HCT116 (cell line): ENCODE results near the gene ACOT11. TPM values are rescaled to one million over a fixed set of nuclear protein-coding genes. Genes with fewer than 3 reads are reported as not detected.

Experiments
- ATAC-seq: fragments of 200-7000 bp; cut with Tn5 transposase; 2 replicates; pipeline ENCODE4 v1.9.1; 2020; ENCODE audit warnings: mild to moderate bottlenecking, moderate library complexity
- BruUV-seq: library from RNA; stranded (reverse); fragments of 400-500 nt; replicated peaks from 2 replicates; lab custom pipeline; 2021; lab: Mats Ljungman, UMichigan
- CTCF ChIA-PET: fragments of 300-600 bp; sonication (Branson Sonifier 250); formaldehyde crosslinking; loops from one replicate; lab custom pipeline; 2021; ENCODE audit warnings: antibody characterized with exemption; lab: Charles Lee
- POLR2A ChIA-PET: fragments of 300-600, 350-600 bp; sonication (Branson Sonifier 250); formaldehyde crosslinking; loops from one replicate; lab custom pipeline; 2021; ENCODE audit warnings: antibody characterized with exemption; lab: Charles Lee
- RAD21 ChIA-PET, 2 experiments: fragments of 300-600 bp; sonication (Branson Sonifier 250); formaldehyde crosslinking; loops; one replicate each; lab custom pipeline; 2023; ENCODE audit warnings: low total read pairs in 2 of 2; ENCODE audit not compliant: uncharacterized antibody in 2 of 2, unreplicated experiment in 2 of 2, low non-redundant PET in 1 of 2; lab: Charles Lee
- DNase-seq: peaks from one replicate; pipeline ENCODE4 v3.0.0-alpha.2; 2010; ENCODE audit warnings: low read depth, low spot score
- H2AFZ ChIP-seq: fragments of 200-600 bp; shearing (Covaris generic), sonication (generic); 2 replicates; pipeline ENCODE4 v1.6.1; 2017; ENCODE audit warnings: low read depth, mixed run types, mixed read lengths, antibody characterized with exemption, low read length; ENCODE audit not compliant: poor library complexity, severe bottlenecking
- H3K27ac ChIP-seq: 2 replicates; pipeline ENCODE4 v1.5.1; 2012; ENCODE audit warnings: low read depth, low read length
- H3K27me3 ChIP-seq: fragments of 200-600 bp; sonication (generic); 2 replicates; pipeline ENCODE4 v1.6.1; 2016; ENCODE audit warnings: mixed run types, low read length, mixed read lengths; ENCODE audit not compliant: insufficient read depth
- H3K36me3 ChIP-seq, 2 experiments: fragments of 200-500 bp in 1 of 2; fragments of 200-600 bp in 1 of 2; sonication (Bioruptor generic) in 1 of 2; sonication (generic) in 1 of 2; 2 replicates each; pipeline versions ENCODE4 v1.5.1 to v1.6.1; 2014 to 2016; ENCODE audit warnings: low read length in 2 of 2, inconsistent platforms in 1 of 2, mixed read lengths in 1 of 2, mixed run types in 1 of 2; ENCODE audit not compliant: insufficient read depth in 2 of 2, control insufficient read depth in 1 of 2
- H3K4me1 ChIP-seq, 2 experiments: fragments of 200-600 bp in 1 of 2; sonication (generic) in 1 of 2; 2 replicates each; pipeline versions ENCODE4 v1.5.1 to v1.6.1; 2012 to 2017; ENCODE audit warnings: low read length in 2 of 2, inconsistent platforms in 1 of 2, mild to moderate bottlenecking in 1 of 2, mixed read lengths in 1 of 2, mixed run types in 1 of 2, moderate library complexity in 1 of 2; ENCODE audit not compliant: insufficient read depth in 2 of 2, control insufficient read depth in 1 of 2
- H3K4me2 ChIP-seq: fragments of 200-600 bp; sonication (generic); 2 replicates; pipeline ENCODE4 v1.6.1; 2017; ENCODE audit warnings: mixed run types, low read length, mixed read lengths
- H3K4me3 ChIP-seq, 2 experiments: fragments of 200-600 bp in 1 of 2; sonication (generic) in 1 of 2; replicated peaks in 1 of 2; 2 replicates each; pipeline ENCODE4 v1.5.1; 2011 to 2016; ENCODE audit warnings: low read length in 2 of 2, control low read depth in 1 of 2, low read depth in 1 of 2, mild to moderate bottlenecking in 1 of 2, mixed read lengths in 1 of 2, mixed run types in 1 of 2
- H3K79me2 ChIP-seq: fragments of 200-600 bp; sonication (generic); 2 replicates; pipeline ENCODE4 v1.6.1; 2017; ENCODE audit warnings: mild to moderate bottlenecking, mixed run types, low read length, moderate library complexity, mixed read lengths; ENCODE audit not compliant: insufficient read depth
- H3K9ac ChIP-seq: fragments of 200-600 bp; sonication (generic); 2 replicates; pipeline ENCODE4 v1.6.1; 2016; ENCODE audit warnings: low read length, mixed read lengths
- H3K9me2 ChIP-seq: fragments of 200-600 bp; sonication (generic), shearing (Covaris generic); 2 replicates; pipeline ENCODE4 v1.6.1; 2017; ENCODE audit warnings: mixed run types, mild to moderate bottlenecking, moderate library complexity; ENCODE audit not compliant: insufficient read depth
- H3K9me3 ChIP-seq, 2 experiments: fragments of 200-500 bp in 1 of 2; fragments of 200-600 bp in 1 of 2; sonication (Bioruptor generic) in 1 of 2; sonication (generic) in 1 of 2; 2 replicates each; pipeline ENCODE4 v1.6.1; 2014 to 2017; ENCODE audit warnings: low read length in 2 of 2, mixed read lengths in 2 of 2, inconsistent platforms in 1 of 2, low read depth in 1 of 2, mild to moderate bottlenecking in 1 of 2, mixed run types in 1 of 2, moderate library complexity in 1 of 2; ENCODE audit not compliant: control insufficient read depth in 1 of 2, insufficient read depth in 1 of 2
- H4K20me1 ChIP-seq: fragments of 200-600 bp; sonication (generic), shearing (Covaris generic); 2 replicates; pipeline ENCODE4 v1.6.1; 2017; ENCODE audit warnings: mixed run types, mild to moderate bottlenecking, moderate library complexity; ENCODE audit not compliant: insufficient read depth
- CBX3 ChIP-seq: IDR thresholded peaks from 2 replicates; pipeline ENCODE4 v1.6.1; 2012; ENCODE audit warnings: low read depth
- EGR1 ChIP-seq: IDR thresholded peaks from 2 replicates; pipeline ENCODE4 v1.6.1; 2012; ENCODE audit warnings: low read depth
- ELF1 ChIP-seq: IDR thresholded peaks from 2 replicates; pipeline ENCODE4 v1.6.1; 2012; ENCODE audit warnings: low read depth, borderline replicate concordance
- FOSL1 ChIP-seq: IDR thresholded peaks from 2 replicates; pipeline ENCODE4 v1.6.1; 2012; ENCODE audit warnings: low read depth
- POLR2A ChIP-seq: IDR thresholded peaks from 2 replicates; pipeline ENCODE4 v1.7.0; 2011; ENCODE audit warnings: borderline replicate concordance; ENCODE audit not compliant: insufficient read depth, insufficient read length; ENCODE audit errors: extremely low read depth
- RAD21 ChIP-seq: IDR thresholded peaks from 2 replicates; pipeline ENCODE4 v1.6.1; 2012; ENCODE audit warnings: low read depth, mild to moderate bottlenecking
- SIN3A ChIP-seq: IDR thresholded peaks from 2 replicates; pipeline ENCODE4 v1.6.1; 2012; ENCODE audit warnings: low read depth
- SP1 ChIP-seq: IDR thresholded peaks from 2 replicates; pipeline ENCODE4 v1.6.1; 2012; ENCODE audit warnings: low read depth
- TCF7L2 ChIP-seq: IDR thresholded peaks from 2 replicates; pipeline ENCODE4 v1.7.0; 2011; ENCODE audit warnings: borderline replicate concordance, inconsistent platforms; ENCODE audit not compliant: insufficient read depth, insufficient read length; ENCODE audit errors: extremely low read depth
- YY1 ChIP-seq: IDR thresholded peaks from 2 replicates; pipeline ENCODE4 v1.6.1; 2011; ENCODE audit warnings: low read length, low read depth, moderate library complexity, mild to moderate bottlenecking; ENCODE audit not compliant: insufficient replicate concordance; ENCODE audit errors: extremely low read depth
- ZFX ChIP-seq: fragments of 450-650 bp; IDR thresholded peaks from 2 replicates; pipeline ENCODE4 v1.6.1; 2017
- ZNF274 ChIP-seq: fragments of 200-500 bp; sonication (Bioruptor generic); IDR thresholded peaks from 2 replicates; pipeline ENCODE4 v1.6.1; 2014; ENCODE audit warnings: mild to moderate bottlenecking, low read depth, low read length, inconsistent platforms
- intact Hi-C: fragments of 100-400 bp; cut with micrococcal nuclease; formaldehyde crosslinking; loops from 2 replicates; pipeline ENCODE4 v1.10.0; 2022
- total RNA-seq: library from RNA; stranded (reverse); gene quantifications from one replicate; pipeline ENCODE4 v1.2.1, GENCODE V29; 2021; ENCODE audit not compliant: unreplicated experiment
- TF ChIP-seq, protein P1 (sequence below): IDR thresholded peaks from 2 replicates; pipeline ENCODE4 v1.6.1; 2012
- TF ChIP-seq, protein P2 (sequence below): IDR thresholded peaks from 2 replicates; pipeline ENCODE4 v1.6.1; 2012
- TF ChIP-seq, protein P3 (sequence below): IDR thresholded peaks from 2 replicates; pipeline ENCODE4 v1.6.1; 2011; ENCODE audit warnings: mild to moderate bottlenecking, low read length, moderate library complexity; ENCODE audit not compliant: insufficient replicate concordance; ENCODE audit errors: extremely low read depth

ACOT11 gene
- total RNA-seq, 1 experiment from 2014 or later: 31.1 TPM

DNA sequence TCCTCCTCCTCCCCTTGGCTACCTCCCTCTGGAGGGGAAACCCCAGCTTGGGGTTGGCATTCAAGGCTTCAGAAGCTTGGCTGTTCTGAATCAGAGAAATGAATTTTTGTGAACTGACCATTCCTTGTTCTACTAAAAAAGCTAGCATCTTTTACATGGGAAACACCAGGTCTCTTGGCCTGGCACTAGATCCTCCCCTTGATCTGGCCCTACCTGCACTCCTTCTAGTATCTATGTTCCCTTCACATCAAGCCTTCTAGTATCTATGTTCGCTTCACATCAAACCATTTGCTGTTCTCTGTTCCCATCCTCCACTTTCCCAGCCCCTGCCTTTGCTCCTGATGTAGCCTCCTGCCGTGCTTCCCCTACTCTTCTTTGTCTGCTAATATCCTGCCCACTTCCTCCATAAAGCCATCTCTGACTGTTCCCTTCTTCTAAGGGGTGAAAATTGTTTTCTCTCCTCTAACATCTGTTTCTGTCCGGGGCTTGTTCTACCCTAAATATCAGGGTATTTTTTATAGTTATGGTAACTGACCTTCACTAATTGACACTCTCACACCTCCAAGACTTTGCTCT is 49.5 kb downstream of the ACOT11 start:
- no peak overlapping the region for H3K27ac ChIP-seq
- H3K36me3 ChIP-seq: peaks cover 3 to 9% of the 10 kb centered on the region in 2 experiments; a peak in 3 of 4 replicates
- intact Hi-C loops: no loop called here
- no peaks in the 10 kb centered on the region for H3K9me2 ChIP-seq
- H3K4me1 ChIP-seq: no peaks in the 10 kb centered on the region
- no peaks in the 10 kb centered on the region for H4K20me1 ChIP-seq
- ChIA-PET POLR2A (no interaction called here), RAD21 (no interaction called here), CTCF (no interaction called here)
- no peak overlapping the region for H3K9ac ChIP-seq
- no peak overlapping the region for H2AFZ ChIP-seq
- TF ChIP-seq ZFX (no peak), POLR2A (no peak), SIN3A (no peak), TCF7L2 (no peak), ZNF274 (no peak), SP1 (no peak), ELF1 (no peak), FOSL1 (no peak), CBX3 (no peak), YY1 (no peak), EGR1 (no peak), RAD21 (no peak)
- TF ChIP-seq, protein P1, sequence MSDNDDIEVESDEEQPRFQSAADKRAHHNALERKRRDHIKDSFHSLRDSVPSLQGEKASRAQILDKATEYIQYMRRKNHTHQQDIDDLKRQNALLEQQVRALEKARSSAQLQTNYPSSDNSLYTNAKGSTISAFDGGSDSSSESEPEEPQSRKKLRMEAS: no peak
- TF ChIP-seq, protein P2, sequence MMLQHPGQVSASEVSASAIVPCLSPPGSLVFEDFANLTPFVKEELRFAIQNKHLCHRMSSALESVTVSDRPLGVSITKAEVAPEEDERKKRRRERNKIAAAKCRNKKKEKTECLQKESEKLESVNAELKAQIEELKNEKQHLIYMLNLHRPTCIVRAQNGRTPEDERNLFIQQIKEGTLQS: no peak
- TF ChIP-seq, protein P3, sequence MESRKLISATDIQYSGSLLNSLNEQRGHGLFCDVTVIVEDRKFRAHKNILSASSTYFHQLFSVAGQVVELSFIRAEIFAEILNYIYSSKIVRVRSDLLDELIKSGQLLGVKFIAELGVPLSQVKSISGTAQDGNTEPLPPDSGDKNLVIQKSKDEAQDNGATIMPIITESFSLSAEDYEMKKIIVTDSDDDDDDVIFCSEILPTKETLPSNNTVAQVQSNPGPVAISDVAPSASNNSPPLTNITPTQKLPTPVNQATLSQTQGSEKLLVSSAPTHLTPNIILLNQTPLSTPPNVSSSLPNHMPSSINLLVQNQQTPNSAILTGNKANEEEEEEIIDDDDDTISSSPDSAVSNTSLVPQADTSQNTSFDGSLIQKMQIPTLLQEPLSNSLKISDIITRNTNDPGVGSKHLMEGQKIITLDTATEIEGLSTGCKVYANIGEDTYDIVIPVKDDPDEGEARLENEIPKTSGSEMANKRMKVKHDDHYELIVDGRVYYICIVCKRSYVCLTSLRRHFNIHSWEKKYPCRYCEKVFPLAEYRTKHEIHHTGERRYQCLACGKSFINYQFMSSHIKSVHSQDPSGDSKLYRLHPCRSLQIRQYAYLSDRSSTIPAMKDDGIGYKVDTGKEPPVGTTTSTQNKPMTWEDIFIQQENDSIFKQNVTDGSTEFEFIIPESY: no peak
- no peaks in the 10 kb centered on the region for H3K79me2 ChIP-seq
- H3K27me3 ChIP-seq: no peaks in the 10 kb centered on the region
- no peak overlapping the region for H3K4me2 ChIP-seq
- H3K4me3 ChIP-seq: no peak overlapping the region
- DNase-seq (no peak), ATAC-seq (no peak)
- no peaks in the 10 kb centered on the region for H3K9me3 ChIP-seq
- no TSS peak for BruUV-seq
